ENCODE results near the gene RSPRY1. TPM values are rescaled to one million over a fixed set of nuclear protein-coding genes. Genes with fewer than 3 reads are reported as not detected.
A peak's percentile ranks its signal among the peaks of the same experiment; 100 is the strongest.

RSPRY1 gene
- total and polyA plus RNA-seq, 2 donors from 2014 or later = 14.4 to 32.2 TPM

- no peak overlapping the region for H3K4me3 ChIP-seq (ENCODE audit: low read length in 3 of 3)
- H3K9me3 ChIP-seq (ENCODE audit: control insufficient read depth in 2 of 3, insufficient read depth in 1 of 3, low read length in 3 of 3) = no peaks in the 10 kb centered on the region
- H3K36me3 ChIP-seq (ENCODE audit: control insufficient read depth in 2 of 3, insufficient read depth in 3 of 3, low read length in 3 of 3) = peaks cover 0 to 6% (median 4%) of the 10 kb centered on the region in 3 donors
- FAIRE-seq (no peak), DNase-seq (peak in 1 of 5 donors; percentile 30)
- H3K27me3 ChIP-seq (ENCODE audit: control insufficient read depth, insufficient read depth, low read length) = no peaks in the 10 kb centered on the region
- intact Hi-C loops (cut with DNase I) = no loop called here
- no peak overlapping the region for H3K27ac ChIP-seq (ENCODE audit: low read depth in 2 of 2, low read length in 2 of 2)
- peaks cover 0 to 24% (median 15%) of the 10 kb centered on the region in 3 donors for H3K4me1 ChIP-seq (ENCODE audit: control insufficient read depth in 2 of 3, insufficient read depth in 2 of 3, low read depth in 1 of 3, low read length in 3 of 3)
- TF ChIP-seq CTCF (IDR thresholded peaks at IDR 0.05; ENCODE audit: borderline replicate concordance, extremely low read depth, insufficient read depth) = no peak
- no peak overlapping the region for H3K9ac ChIP-seq (ENCODE audit: low read length in 3 of 3)
These were observed 56.5 kb downstream of the RSPRY1 start for GRCh38 chr16:57242650-57243049.

GRCh38 chr16:57244463-57244766 lies 58.3 kb downstream of the RSPRY1 start:
- no peak for TF ChIP-seq CTCF (IDR thresholded peaks at IDR 0.05; ENCODE audit: borderline replicate concordance, extremely low read depth, insufficient read depth)
- H3K4me3 ChIP-seq (ENCODE audit: low read length in 3 of 3) = peak overlapping the region; percentile 62 to 86 (median 84)
- H3K9ac ChIP-seq (ENCODE audit: low read length in 3 of 3) = peak overlapping the region; percentile 24 to 68 (median 65)
- H3K4me1 ChIP-seq (ENCODE audit: control insufficient read depth in 2 of 3, insufficient read depth in 2 of 3, low read depth in 1 of 3, low read length in 3 of 3) = peaks cover 0 to 17% (median 15%) of the 10 kb centered on the region in 3 donors
- no peaks in the 10 kb centered on the region for H3K27me3 ChIP-seq (ENCODE audit: control insufficient read depth, insufficient read depth, low read length)
- DNase-seq (no peak), FAIRE-seq (no peak)
- peaks cover 1 to 6% (median 2%) of the 10 kb centered on the region in 3 donors for H3K36me3 ChIP-seq (ENCODE audit: control insufficient read depth in 2 of 3, insufficient read depth in 3 of 3, low read length in 3 of 3)
- no peaks in the 10 kb centered on the region for H3K9me3 ChIP-seq (ENCODE audit: control insufficient read depth in 2 of 3, insufficient read depth in 1 of 3, low read length in 3 of 3)
- peak overlapping the region; percentile 54 to 76 for H3K27ac ChIP-seq (ENCODE audit: low read depth in 2 of 2, low read length in 2 of 2)
- intact Hi-C loops (cut with DNase I) = no loop called here

GRCh38 chr16:57244767-57245471 lies 58.8 kb downstream of the RSPRY1 start, which contains the start of gene ARL2BP:
Gene ARL2BP (plus strand): TSS chr16:57245259. CDS start chr16:57245368, 109 bp downstream.
- Histone ChIP-seq H3K4me1 (ENCODE audit: control insufficient read depth in 2 of 3, insufficient read depth in 2 of 3, low read depth in 1 of 3, low read length in 3 of 3) (peaks cover 0 to 16% (median 15%) of the 10 kb centered on the region in 3 donors), H3K27me3 (ENCODE audit: control insufficient read depth, insufficient read depth, low read length) (no peaks in the 10 kb centered on the region), H3K36me3 (ENCODE audit: control insufficient read depth in 2 of 3, insufficient read depth in 3 of 3, low read length in 3 of 3) (peaks cover 2 to 11% (median 3%) of the 10 kb centered on the region in 3 donors), H3K4me3 (ENCODE audit: low read length in 3 of 3) (peak within 1 kb of the TSS; percentile 62 to 86 (median 84)), H3K27ac (ENCODE audit: low read depth in 2 of 2, low read length in 2 of 2) (peak within 1 kb of the TSS; percentile 89 to 92), H3K9ac (ENCODE audit: low read length in 3 of 3) (peak within 1 kb of the TSS; percentile 65 to 75 (median 68)), H3K9me3 (ENCODE audit: control insufficient read depth in 2 of 3, insufficient read depth in 1 of 3, low read length in 3 of 3) (no peaks in the 10 kb centered on the region)
- no peak for TF ChIP-seq CTCF (IDR thresholded peaks at IDR 0.05; ENCODE audit: borderline replicate concordance, extremely low read depth, insufficient read depth)
- FAIRE-seq = peak; percentile 82
- DNase-seq = peak; percentile 98 to 99 (median 99)
- intact Hi-C loops (cut with DNase I) = no loop called here
